KMS-11 (cell line): ENCODE data around the gene UBE2O.

Experiments used
- H2AFZ ChIP-seq: fragments of 200-600 bp; sonication (generic); 2 replicates; pipeline ENCODE4 v1.6.1; 2016; ENCODE audit warnings: antibody characterized with exemption, mixed run types, low read depth
- H3K27ac ChIP-seq: fragments of 200-600 bp; sonication (generic); 2 replicates; pipeline ENCODE4 v1.6.1; 2016; ENCODE audit warnings: mild to moderate bottlenecking, mixed run types
- H3K27me3 ChIP-seq: fragments of 200-600 bp; sonication (generic); 2 replicates; pipeline ENCODE4 v1.6.1; 2017; ENCODE audit warnings: mild to moderate bottlenecking, low read depth, mixed run types, moderate library complexity; ENCODE audit not compliant: insufficient read depth
- H3K36me3 ChIP-seq: fragments of 200-600 bp; sonication (generic); 2 replicates; pipeline ENCODE4 v1.6.1; 2017; ENCODE audit warnings: mild to moderate bottlenecking, mixed run types; ENCODE audit not compliant: insufficient read depth
- H3K4me1 ChIP-seq: fragments of 200-600 bp; sonication (generic); 2 replicates; pipeline ENCODE4 v1.6.1; 2016; ENCODE audit warnings: mild to moderate bottlenecking, low read depth, mixed run types; ENCODE audit not compliant: poor library complexity, severe bottlenecking
- H3K4me2 ChIP-seq: fragments of 200-600 bp; sonication (generic); 2 replicates; pipeline ENCODE4 v1.7.0; 2016; ENCODE audit warnings: mild to moderate bottlenecking, mixed run types
- H3K4me3 ChIP-seq: fragments of 200-600 bp; sonication (generic); IDR thresholded peaks from 2 replicates; pipeline ENCODE4 v1.6.1; 2017; ENCODE audit warnings: low read depth, low read length, mixed read lengths; ENCODE audit not compliant: insufficient read depth
- H3K79me2 ChIP-seq: fragments of 200-600 bp; sonication (generic); 2 replicates; pipeline ENCODE4 v1.6.1; 2016; ENCODE audit warnings: low read depth, mixed run types; ENCODE audit not compliant: insufficient read depth
- H3K9ac ChIP-seq: fragments of 200-600 bp; sonication (generic); 2 replicates; pipeline ENCODE4 v1.6.1; 2016; ENCODE audit warnings: mild to moderate bottlenecking, mixed run types
- H4K20me1 ChIP-seq: fragments of 200-600 bp; sonication (generic); 2 replicates; pipeline ENCODE4 v1.6.1; 2016; ENCODE audit warnings: mild to moderate bottlenecking, mixed run types; ENCODE audit not compliant: insufficient read depth
- TF ChIP-seq, protein P1 (sequence below): fragments of 200-600 bp; sonication (generic); conservative IDR thresholded peaks from 2 replicates; pipeline ENCODE4 v1.6.1; 2017; ENCODE audit warnings: low read depth, mild to moderate bottlenecking, antibody characterized with exemption, low read length, moderate library complexity, mixed read lengths

The UBE2O gene

GRCh38 chr17:76487451-76488192, 34.7 kb upstream of the UBE2O start:
- H3K4me3 ChIP-seq: no peak overlapping the region
- H3K27ac ChIP-seq: no peak overlapping the region
- no peaks in the 10 kb centered on the region for H3K79me2 ChIP-seq
- no peaks in the 10 kb centered on the region for H3K27me3 ChIP-seq
- H3K4me1 ChIP-seq: peaks cover 65% of the 10 kb centered on the region
- TF ChIP-seq, protein P1, sequence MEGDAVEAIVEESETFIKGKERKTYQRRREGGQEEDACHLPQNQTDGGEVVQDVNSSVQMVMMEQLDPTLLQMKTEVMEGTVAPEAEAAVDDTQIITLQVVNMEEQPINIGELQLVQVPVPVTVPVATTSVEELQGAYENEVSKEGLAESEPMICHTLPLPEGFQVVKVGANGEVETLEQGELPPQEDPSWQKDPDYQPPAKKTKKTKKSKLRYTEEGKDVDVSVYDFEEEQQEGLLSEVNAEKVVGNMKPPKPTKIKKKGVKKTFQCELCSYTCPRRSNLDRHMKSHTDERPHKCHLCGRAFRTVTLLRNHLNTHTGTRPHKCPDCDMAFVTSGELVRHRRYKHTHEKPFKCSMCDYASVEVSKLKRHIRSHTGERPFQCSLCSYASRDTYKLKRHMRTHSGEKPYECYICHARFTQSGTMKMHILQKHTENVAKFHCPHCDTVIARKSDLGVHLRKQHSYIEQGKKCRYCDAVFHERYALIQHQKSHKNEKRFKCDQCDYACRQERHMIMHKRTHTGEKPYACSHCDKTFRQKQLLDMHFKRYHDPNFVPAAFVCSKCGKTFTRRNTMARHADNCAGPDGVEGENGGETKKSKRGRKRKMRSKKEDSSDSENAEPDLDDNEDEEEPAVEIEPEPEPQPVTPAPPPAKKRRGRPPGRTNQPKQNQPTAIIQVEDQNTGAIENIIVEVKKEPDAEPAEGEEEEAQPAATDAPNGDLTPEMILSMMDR: no peak
- H2AFZ ChIP-seq: no peak overlapping the region
- no peak overlapping the region for H3K9ac ChIP-seq
- peaks cover 3% of the 10 kb centered on the region; the same call in 1 of the 2 replicates for H3K36me3 ChIP-seq
- H4K20me1 ChIP-seq: no peaks in the 10 kb centered on the region
- H3K4me2 ChIP-seq: no peak overlapping the region

GRCh38 chr17:76485569-76485968, 32.6 kb upstream of the UBE2O start:
- Histone ChIP-seq H3K36me3 (peaks cover 3% of the 10 kb centered on the region; the same call in 1 of the 2 replicates), H3K27me3 (no peaks in the 10 kb centered on the region), H4K20me1 (no peaks in the 10 kb centered on the region), H3K9ac (no peak overlapping the region), H3K4me1 (peaks cover 65% of the 10 kb centered on the region), H2AFZ (no peak overlapping the region), H3K27ac (no peak overlapping the region), H3K4me2 (no peak overlapping the region), H3K4me3 (no peak overlapping the region), H3K79me2 (no peaks in the 10 kb centered on the region)
- TF ChIP-seq, protein P1: no peak

- Histone ChIP-seq H3K27ac (no peak overlapping the region), H2AFZ (no peak overlapping the region), H4K20me1 (no peaks in the 10 kb centered on the region), H3K27me3 (no peaks in the 10 kb centered on the region), H3K4me2 (no peak overlapping the region; the same call in 1 of the 2 replicates), H3K4me1 (peaks cover 56% of the 10 kb centered on the region), H3K9ac (no peak overlapping the region), H3K36me3 (peaks cover 3% of the 10 kb centered on the region; the same call in 1 of the 2 replicates), H3K4me3 (no peak overlapping the region), H3K79me2 (no peaks in the 10 kb centered on the region)
- TF ChIP-seq, protein P1: no peak
Observed at GRCh38 chr17:76484228-76484725, 31.3 kb upstream of the UBE2O start.

GRCh38 chr17:76481071-76481655, 28.2 kb upstream of the UBE2O start:
- no peaks in the 10 kb centered on the region for H3K27me3 ChIP-seq

More at GRCh38 chr17:76481071-76481655, 28.2 kb upstream of the UBE2O start:
- H3K4me2 ChIP-seq: peak overlapping the region; percentile 92
- H3K27ac ChIP-seq: peak overlapping the region; percentile 56
- peaks cover 46% of the 10 kb centered on the region for H3K4me1 ChIP-seq
- no peak overlapping the region for H3K4me3 ChIP-seq
- H2AFZ ChIP-seq: peak overlapping the region; percentile 62
- no peaks in the 10 kb centered on the region for H3K79me2 ChIP-seq
- H4K20me1 ChIP-seq: no peaks in the 10 kb centered on the region
- H3K36me3 ChIP-seq: no peaks in the 10 kb centered on the region
- TF ChIP-seq, protein P1: no peak
- peak overlapping the region; percentile 40; the same call in 1 of the 2 replicates for H3K9ac ChIP-seq
